Measurements from ENCODE around the gene HBS1L. TPM values are rescaled to one million over a fixed set of nuclear protein-coding genes. Genes with fewer than 3 reads are reported as not detected.

The HBS1L gene
- total and polyA plus RNA-seq, 4 donors = 32.7 to 89.0 (median 52.2) TPM

DNA sequence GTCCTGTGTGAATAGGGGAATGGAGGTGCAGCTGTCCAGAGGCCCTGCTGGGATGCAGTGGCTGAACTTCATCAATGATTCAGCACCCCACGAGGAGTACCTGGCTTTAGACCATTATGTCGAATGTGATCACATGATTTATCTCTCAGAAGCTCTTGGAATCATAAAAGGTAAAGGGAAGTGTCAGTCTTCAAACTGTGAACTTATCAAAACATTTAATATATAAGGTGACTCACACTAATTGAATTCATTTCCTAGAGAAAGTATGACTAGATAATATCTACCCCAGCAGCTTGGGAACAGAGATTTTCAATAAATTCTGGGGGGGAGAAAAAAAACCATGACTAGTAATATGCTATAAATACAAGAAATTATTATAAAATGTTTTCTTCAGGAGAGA is 134.2 kb downstream of the HBS1L start:
- 80% methylated on average over 2 of the region's 2 CpGs for WGBS
- no peak for TF ChIP-seq FOXA1 (IDR thresholded peaks at IDR 0.05)
- no peak for TF ChIP-seq HNF4G (IDR thresholded peaks at IDR 0.05)
- no peak for TF ChIP-seq HNF4A (conservative IDR thresholded peaks at IDR 0.05)

GRCh38 chr6:134918418-134918961 is 136.1 kb downstream of the HBS1L start:
- Histone ChIP-seq H3K4me1 (ENCODE audit: control insufficient read depth in 4 of 4, insufficient read depth in 4 of 4, low read length in 3 of 4) (no peaks in the 10 kb centered on the region), H3K36me3 (ENCODE audit: control insufficient read depth in 4 of 4, insufficient read depth in 3 of 4, low read depth in 1 of 4, low read length in 3 of 4) (peaks cover 13 to 54% (median 31%) of the 10 kb centered on the region in 4 donors), H3K9me3 (ENCODE audit: control insufficient read depth in 4 of 4, low read length in 3 of 4) (no peaks in the 10 kb centered on the region), H3K9ac (ENCODE audit: low read depth in 1 of 2, low read length in 2 of 2) (no peak overlapping the region), H3K27ac (ENCODE audit: low read depth in 1 of 2, low read length in 2 of 2) (no peak overlapping the region), H3K27me3 (ENCODE audit: control insufficient read depth in 4 of 4, insufficient read depth in 4 of 4, low read length in 3 of 4) (no peaks in the 10 kb centered on the region), H3K4me3 (ENCODE audit: low read depth in 1 of 3, low read length in 3 of 3) (no peak overlapping the region)
- no peak for DNase-seq (ENCODE audit: low spot score)
- no peak for TF ChIP-seq HNF4G (IDR thresholded peaks at IDR 0.05)
- no peak for TF ChIP-seq JUND (IDR thresholded peaks at IDR 0.05)
- TF ChIP-seq FOXA2 (IDR thresholded peaks at IDR 0.05) = no peak
- no peak for TF ChIP-seq FOXA1 (IDR thresholded peaks at IDR 0.05)
- no peak for TF ChIP-seq EGR1 (IDR thresholded peaks at IDR 0.05; ENCODE audit: low read depth in 2 of 2)
- TF ChIP-seq SP1 (IDR thresholded peaks at IDR 0.05) = no peak
- TF ChIP-seq, protein P1, sequence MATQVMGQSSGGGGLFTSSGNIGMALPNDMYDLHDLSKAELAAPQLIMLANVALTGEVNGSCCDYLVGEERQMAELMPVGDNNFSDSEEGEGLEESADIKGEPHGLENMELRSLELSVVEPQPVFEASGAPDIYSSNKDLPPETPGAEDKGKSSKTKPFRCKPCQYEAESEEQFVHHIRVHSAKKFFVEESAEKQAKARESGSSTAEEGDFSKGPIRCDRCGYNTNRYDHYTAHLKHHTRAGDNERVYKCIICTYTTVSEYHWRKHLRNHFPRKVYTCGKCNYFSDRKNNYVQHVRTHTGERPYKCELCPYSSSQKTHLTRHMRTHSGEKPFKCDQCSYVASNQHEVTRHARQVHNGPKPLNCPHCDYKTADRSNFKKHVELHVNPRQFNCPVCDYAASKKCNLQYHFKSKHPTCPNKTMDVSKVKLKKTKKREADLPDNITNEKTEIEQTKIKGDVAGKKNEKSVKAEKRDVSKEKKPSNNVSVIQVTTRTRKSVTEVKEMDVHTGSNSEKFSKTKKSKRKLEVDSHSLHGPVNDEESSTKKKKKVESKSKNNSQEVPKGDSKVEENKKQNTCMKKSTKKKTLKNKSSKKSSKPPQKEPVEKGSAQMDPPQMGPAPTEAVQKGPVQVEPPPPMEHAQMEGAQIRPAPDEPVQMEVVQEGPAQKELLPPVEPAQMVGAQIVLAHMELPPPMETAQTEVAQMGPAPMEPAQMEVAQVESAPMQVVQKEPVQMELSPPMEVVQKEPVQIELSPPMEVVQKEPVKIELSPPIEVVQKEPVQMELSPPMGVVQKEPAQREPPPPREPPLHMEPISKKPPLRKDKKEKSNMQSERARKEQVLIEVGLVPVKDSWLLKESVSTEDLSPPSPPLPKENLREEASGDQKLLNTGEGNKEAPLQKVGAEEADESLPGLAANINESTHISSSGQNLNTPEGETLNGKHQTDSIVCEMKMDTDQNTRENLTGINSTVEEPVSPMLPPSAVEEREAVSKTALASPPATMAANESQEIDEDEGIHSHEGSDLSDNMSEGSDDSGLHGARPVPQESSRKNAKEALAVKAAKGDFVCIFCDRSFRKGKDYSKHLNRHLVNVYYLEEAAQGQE (IDR thresholded peaks at IDR 0.05) = no peak
- TF ChIP-seq, protein P2, sequence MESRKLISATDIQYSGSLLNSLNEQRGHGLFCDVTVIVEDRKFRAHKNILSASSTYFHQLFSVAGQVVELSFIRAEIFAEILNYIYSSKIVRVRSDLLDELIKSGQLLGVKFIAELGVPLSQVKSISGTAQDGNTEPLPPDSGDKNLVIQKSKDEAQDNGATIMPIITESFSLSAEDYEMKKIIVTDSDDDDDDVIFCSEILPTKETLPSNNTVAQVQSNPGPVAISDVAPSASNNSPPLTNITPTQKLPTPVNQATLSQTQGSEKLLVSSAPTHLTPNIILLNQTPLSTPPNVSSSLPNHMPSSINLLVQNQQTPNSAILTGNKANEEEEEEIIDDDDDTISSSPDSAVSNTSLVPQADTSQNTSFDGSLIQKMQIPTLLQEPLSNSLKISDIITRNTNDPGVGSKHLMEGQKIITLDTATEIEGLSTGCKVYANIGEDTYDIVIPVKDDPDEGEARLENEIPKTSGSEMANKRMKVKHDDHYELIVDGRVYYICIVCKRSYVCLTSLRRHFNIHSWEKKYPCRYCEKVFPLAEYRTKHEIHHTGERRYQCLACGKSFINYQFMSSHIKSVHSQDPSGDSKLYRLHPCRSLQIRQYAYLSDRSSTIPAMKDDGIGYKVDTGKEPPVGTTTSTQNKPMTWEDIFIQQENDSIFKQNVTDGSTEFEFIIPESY (IDR thresholded peaks at IDR 0.05) = no peak
- TF ChIP-seq RAD21 (IDR thresholded peaks at IDR 0.05) = no peak
- TF ChIP-seq RXRA (IDR thresholded peaks at IDR 0.05) = no peak
- TF ChIP-seq HNF4A (conservative IDR thresholded peaks at IDR 0.05) = no peak
- TF ChIP-seq, protein P3, sequence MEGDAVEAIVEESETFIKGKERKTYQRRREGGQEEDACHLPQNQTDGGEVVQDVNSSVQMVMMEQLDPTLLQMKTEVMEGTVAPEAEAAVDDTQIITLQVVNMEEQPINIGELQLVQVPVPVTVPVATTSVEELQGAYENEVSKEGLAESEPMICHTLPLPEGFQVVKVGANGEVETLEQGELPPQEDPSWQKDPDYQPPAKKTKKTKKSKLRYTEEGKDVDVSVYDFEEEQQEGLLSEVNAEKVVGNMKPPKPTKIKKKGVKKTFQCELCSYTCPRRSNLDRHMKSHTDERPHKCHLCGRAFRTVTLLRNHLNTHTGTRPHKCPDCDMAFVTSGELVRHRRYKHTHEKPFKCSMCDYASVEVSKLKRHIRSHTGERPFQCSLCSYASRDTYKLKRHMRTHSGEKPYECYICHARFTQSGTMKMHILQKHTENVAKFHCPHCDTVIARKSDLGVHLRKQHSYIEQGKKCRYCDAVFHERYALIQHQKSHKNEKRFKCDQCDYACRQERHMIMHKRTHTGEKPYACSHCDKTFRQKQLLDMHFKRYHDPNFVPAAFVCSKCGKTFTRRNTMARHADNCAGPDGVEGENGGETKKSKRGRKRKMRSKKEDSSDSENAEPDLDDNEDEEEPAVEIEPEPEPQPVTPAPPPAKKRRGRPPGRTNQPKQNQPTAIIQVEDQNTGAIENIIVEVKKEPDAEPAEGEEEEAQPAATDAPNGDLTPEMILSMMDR (IDR thresholded peaks at IDR 0.05; ENCODE audit: low read depth, low read length, missing input control) = no peak
- no peak for TF ChIP-seq NR2F2 (IDR thresholded peaks at IDR 0.05)
- TF ChIP-seq MAX (IDR thresholded peaks at IDR 0.05) = no peak
- TF ChIP-seq, protein P4, sequence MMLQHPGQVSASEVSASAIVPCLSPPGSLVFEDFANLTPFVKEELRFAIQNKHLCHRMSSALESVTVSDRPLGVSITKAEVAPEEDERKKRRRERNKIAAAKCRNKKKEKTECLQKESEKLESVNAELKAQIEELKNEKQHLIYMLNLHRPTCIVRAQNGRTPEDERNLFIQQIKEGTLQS (IDR thresholded peaks at IDR 0.05) = no peak
- no peak for TF ChIP-seq YY1 (IDR thresholded peaks at IDR 0.05)
- no peak for TF ChIP-seq TAF1 (conservative IDR thresholded peaks at IDR 0.05)
- no peak for TF ChIP-seq GABPA (IDR thresholded peaks at IDR 0.05 in 1 of 2, conservative IDR thresholded peaks at IDR 0.05 in 1 of 2)
- WGBS = 89% methylated on average over 17 of the region's 17 CpGs

More for the DNA sequence above, 134.2 kb downstream of the HBS1L start:
- Histone ChIP-seq H3K4me3 (ENCODE audit: low read depth in 1 of 3, low read length in 3 of 3) (no peak overlapping the region), H3K27me3 (ENCODE audit: control insufficient read depth in 4 of 4, insufficient read depth in 4 of 4, low read length in 3 of 4) (no peaks in the 10 kb centered on the region), H3K36me3 (ENCODE audit: control insufficient read depth in 4 of 4, insufficient read depth in 3 of 4, low read depth in 1 of 4, low read length in 3 of 4) (peaks cover 13 to 57% (median 40%) of the 10 kb centered on the region in 4 donors), H3K4me1 (ENCODE audit: control insufficient read depth in 4 of 4, insufficient read depth in 4 of 4, low read length in 3 of 4) (no peaks in the 10 kb centered on the region), H3K27ac (ENCODE audit: low read depth in 1 of 2, low read length in 2 of 2) (no peak overlapping the region), H3K9me3 (ENCODE audit: control insufficient read depth in 4 of 4, low read length in 3 of 4) (no peaks in the 10 kb centered on the region), H3K9ac (ENCODE audit: low read depth in 1 of 2, low read length in 2 of 2) (no peak overlapping the region)
- DNase-seq (ENCODE audit: low spot score) = no peak

Data from liver (tissue), 9 donors.